Amniotic stem cell (primary cell): ENCODE measurements around the gene PLA2G6.
"Not testable (repeated sequence)": the region's sequence is repeated elsewhere in the genome, so short reads cannot be mapped to it uniquely, and the experiment has no call there.

Source experiments
- DNase-seq: peaks from one replicate; lab custom pipeline; 2025; lab: John Stamatoyannopoulos, UW

The PLA2G6 gene

DNA sequence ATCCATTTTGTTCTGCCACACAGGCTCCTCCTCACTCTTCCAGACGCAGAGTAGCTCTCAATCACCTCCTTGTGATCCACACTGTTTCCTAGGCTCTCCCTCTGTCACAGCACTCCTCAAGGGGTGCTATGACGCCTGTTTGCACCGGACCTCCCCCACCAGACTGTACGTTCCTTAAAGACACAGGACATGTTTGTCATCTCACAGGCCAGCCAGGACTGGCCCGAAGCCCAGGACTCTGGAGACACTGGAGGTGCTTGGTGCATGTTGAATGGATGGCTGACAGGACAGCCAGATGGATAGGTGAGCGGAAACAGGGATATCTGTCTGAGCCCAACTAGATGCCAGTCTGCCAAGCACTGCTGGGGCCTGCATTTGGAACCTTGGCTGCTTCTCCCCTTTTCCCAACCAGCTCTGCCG lies 13.6 kb downstream of the PLA2G6 start:
- no peak for DNase-seq

DNA sequence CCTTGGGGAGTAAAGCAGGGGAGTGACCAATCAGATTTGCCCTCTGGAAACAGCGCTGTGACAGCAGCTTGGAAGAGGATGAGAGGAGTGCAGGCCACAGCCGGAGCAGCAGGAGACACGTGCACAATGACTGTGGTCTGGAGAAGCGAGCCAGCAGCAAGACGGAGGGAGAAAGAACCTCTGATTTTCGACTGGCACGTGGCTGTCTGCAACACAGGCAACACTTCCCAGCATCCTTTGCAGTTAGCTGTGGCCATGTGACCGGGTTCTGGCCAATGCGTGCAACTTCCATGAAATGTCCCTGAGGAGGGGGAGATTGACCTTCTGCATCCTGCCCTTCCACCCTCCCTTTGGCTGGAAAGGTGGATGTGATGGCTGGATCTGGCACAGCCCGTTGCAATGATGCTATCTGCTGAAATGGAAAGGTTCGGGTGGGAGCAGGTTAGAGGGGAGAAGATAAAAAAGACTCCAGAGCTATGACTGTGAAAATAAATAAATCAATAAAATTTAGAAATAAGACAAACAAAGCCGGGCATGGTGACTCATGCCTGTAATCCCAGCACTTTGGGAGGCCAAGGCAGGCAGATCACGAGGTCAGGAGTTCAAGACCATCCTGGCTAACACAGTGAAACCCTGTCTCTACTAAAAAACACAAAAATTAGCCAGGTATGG lies 15.6 kb downstream of the PLA2G6 start:
- DNase-seq, result no peak

DNA sequence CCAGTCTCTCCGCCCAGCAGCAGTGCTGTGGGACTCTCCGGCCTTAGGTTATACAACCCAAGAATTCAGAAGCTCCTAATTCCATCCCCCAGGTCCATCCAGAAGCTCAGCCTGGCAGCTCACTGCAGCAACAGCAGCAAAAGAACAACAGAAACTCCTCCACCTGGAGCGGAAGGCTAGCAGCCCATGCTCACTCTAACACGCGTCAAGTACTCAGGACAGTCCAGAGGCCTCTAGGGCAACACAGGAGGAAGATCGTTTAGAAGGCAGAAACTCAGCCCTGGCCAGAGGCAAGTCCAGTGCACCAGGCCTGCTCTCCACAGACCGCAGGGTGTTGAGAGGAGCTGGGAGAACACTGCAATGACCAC lies 17.1 kb downstream of the PLA2G6 start:
- no peak for DNase-seq

DNA sequence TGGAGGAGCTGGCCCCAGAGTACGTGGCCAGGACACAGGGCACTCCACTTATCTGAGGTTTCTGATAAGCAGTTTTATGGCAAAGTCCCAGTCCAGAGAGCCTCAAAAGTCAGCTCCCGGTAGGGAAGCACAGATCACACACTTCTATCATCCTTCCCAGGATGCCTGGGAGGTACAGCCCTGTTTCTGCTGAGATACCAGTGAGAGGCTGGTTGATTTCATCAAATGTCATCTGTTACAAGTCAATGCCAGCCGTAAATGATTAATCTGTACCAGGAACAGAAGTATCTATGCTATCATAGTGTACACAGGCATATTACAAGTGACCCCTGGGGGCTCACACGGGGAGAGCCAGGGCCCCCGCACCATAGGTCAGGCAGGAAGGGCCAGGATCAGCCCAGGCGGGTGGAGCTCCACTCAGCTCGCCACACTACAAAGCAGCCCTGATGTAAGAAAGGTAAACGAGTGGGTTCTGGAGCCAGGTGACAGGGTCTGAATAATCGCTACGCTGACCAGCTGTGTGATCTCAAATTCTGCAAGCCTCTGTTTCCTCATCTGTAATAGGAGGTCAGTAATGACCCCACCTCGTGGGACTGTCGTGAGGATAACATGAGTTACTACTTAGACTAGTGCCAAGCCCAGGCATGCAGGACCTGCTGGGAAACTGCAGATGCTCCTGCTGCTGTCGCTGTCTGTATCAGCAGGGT lies 17.6 kb downstream of the PLA2G6 start:
- DNase-seq, result no peak

DNA sequence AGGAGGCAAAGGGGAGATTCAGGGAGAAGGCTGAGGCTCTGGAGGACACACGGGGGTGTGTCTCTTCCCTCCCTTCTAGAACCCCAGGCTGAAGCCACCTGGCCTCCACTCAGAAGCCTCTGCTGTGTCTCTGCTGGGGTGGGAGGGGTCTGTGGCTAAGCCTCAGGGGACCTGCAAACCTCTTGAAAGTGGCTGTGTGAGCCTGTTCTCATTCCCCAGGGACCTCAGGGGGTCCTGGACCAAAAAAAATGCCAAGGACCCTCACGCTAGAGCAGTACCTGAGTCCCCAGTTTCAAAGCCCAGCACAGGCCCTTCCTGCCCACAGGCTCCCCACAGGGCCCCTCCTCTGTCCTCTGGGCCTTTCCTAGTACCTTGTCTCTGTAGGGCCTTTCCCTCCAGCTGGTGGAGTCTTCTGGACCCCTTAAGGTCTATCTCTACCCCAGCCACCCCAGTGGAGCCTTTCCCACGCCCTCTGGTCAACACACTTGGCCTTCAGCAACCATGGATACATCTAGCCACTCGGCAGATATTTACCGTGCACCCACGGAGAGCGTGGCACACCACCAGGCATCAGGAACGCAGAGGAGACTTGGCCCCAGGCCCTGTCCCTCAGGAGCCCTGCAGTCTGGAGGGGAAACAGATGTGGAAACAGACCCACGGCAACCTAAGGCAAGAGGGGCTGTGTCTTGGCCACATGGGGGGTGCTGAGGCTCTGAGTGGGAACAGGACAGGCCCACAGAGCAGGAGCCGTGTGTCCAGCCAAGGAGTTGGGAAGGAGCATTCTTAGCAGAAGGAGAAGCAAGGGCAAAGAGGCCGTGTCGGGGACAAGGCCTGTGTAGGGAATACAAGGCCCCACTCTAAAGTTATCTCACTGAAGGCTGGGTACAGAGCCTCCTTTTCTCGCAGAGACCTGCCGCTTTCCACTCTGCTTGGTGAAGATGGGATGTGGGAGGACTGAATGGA lies 18.5 kb downstream of the PLA2G6 start:
- no peak for DNase-seq

DNA sequence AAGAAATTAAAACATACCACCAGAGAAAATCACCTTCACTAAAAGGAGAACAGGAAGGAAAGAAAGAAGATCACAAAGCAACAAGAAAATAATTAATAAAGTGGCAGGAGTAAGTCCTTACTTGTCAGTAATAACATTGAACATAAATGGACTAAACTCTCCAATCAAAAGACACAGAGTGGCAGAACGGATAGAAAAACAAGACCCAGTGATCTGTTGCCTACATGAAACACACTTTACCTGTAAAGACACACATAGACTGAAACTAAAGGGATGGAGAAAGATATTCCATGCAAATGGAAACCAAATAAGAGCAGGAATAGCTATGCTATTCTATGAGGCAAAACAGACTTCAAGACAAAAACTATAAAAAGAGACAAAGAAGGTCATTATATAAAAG lies 25.9 kb downstream of the PLA2G6 start:
- DNase-seq, result no peak

DNA sequence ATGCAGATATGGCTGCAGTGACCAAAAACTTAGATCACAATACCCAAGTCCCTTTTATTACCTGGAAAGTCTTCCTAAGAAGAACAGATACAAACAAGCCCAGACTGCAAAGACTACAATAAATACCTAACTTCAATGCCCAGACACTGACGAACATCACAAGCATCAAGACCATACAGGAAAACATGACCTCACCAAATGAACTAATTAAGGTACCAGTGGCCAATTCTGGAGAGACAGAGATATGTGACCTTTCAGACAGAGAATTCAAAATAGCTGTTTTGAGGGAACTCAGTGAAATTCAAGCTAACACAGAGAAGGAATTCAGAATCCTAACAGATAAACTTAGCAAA lies 27.1 kb downstream of the PLA2G6 start:
- not testable (repeated sequence) for DNase-seq

DNA sequence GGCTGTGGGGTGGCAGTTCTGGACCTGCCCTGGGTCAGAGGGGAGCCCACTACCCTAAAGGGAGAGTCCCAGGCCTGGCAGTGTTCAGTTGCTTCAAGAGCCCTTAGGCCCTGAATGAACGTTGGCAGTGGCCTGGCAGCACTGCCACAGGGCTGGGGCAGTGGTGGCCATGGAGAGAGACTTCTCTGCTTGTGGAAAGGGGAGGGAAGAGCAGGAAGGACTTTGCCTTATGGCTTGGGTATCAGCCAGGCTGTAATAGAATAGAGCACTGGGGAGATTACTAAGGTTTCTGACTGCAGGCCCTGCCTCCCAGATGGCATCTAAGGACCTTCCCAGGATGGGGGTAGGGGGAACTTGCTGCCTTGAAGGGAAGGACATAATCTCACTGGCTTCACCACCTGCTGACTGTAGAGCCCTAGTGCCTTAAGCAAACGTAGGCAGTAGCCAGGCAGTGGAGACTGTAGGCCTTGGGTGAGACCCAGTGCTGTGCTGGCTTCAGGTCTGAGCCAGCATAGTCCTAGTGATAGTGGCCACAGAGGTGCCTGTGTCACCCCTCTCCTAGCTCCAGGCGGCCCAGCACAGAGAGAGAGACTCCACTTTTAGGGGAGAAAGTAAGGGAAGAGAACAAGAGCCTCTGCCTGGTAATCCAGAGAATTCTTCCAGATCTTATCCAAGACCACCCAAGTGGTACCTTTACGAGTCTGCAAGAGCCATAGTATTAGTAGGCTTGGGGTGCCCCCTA lies 27.6 kb downstream of the PLA2G6 start:
- DNase-seq, result no peak

DNA sequence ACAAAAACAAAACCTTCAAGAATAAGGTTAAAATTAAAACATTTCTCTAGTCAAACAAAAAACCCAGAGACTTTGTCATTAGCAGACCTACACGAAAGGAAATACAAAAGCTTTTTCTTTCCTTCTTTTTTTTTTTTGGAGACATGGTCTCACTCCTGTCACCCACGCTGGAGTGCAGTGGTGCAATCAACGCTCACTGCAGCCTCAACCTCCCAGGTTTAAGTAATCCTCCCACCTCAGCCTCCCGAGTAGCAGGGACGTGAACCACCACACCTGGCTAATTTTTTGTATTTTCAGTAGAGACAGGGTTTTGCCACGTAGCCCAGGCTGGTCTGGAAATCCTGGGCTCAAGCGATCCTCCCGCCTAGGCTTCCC lies 30.5 kb downstream of the PLA2G6 start:
- DNase-seq, result no peak

DNA sequence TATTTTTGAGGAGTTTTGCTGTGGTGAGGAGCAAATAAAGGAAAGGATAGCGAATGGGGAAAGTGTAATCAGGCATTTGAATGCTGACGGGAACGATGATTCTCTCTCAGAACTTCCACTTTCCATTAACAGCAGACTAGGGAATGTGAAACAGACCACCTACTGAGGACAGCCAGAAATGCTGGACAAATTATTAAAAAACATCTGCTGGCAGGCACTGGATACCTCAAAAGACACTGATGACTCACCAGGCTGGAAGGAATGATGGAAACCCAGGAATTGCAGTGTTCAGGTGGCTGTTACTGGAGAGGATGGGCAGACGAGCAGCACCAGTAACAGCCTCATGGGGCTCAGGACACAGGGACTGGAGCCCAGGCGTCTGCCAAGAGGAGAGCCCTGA lies 33.4 kb downstream of the PLA2G6 start:
- DNase-seq, result no peak

DNA sequence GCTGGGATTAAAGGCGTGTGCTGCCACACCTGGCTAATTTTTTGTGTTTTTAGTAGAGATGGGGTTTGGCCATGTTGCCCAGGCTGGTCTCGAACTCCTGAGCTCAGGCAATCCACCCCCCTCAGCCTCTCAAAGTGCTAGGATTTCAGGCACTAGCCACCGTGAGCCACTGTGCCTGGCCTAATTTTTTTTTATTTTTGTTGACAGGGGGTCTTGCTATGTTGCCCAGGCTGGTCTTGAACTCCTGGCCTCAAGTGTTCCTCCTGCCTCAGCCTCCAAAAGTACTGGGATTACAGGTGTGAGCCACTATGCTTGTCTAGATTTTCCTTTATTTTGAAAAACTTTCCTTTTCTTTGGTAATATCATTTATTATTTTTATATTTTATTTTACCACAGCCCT lies 35.5 kb downstream of the PLA2G6 start:
- not testable (repeated sequence) for DNase-seq

DNA sequence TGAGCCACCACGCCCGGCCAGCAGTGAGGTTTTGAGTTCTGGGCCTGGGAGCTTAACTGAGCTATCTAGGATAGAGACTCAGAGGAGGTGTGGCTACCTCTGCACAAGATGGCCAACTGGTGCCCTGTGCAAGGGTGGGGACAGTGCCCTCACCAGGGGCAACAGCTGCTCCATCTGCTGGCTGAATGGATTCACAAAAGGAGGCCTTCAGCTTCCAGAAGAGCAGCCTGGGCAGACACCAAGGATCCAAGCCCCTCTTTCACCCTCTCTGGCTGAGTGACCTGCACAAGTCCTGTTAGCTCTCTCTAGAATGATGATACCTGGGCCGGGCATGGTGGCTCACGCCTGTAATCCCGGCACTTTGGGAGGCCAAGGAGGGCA lies 37.6 kb downstream of the PLA2G6 start:
- no peak for DNase-seq

DNA sequence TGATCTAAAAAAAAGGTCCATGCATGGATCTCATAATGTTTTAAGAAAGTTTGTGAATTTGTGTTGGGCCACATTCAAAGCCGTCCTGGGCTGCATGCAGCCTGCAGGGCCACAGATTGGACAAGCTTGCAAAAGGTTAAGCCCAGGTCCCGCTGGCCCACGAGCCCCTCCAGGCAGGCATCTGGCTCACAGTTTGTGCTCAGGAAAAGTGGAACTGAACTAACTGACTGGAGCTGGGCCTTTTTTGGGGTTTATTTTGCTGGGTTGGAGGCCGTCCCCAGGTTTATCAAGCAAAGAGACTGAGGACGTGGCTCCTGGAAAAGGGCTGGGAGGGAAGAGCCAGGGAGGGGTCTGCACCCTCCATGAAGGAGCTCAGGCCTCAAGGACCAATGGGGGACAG lies 39.0 kb downstream of the PLA2G6 start:
- DNase-seq, result no peak

DNA sequence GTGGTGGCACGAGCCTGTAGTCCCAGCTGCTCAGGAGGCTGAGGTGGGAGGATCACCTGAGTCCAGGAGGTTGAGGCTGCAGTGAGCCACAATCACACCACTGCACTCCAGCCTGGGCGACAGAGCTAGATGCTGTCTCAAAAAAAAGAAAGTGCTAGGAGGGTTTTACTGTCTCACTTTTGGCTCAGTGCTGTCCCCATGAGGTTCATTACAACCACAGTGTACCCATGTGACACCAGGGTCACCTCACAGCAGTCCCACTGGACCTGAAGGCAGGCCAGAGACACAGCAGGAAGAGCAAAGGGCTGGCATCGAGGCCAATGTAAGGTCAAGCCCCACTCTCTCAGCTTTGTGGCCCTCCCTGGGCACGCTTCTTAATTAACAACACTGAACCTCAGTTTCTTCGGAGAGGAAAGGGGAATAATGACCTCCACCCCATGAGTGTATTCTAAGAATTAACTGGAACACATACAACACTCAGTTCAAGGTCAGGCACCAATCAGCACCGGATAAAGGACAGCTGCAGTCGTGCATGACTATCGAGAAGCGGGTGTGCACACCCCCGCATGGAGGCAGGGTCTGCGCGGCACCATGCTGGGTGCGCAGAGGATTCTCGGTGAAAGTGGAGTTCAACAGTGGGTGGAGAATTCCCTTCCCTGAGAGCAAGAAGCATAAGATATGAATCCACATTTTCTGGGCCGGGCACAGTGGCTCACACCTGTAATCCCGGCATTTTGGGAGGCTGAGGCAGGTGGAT lies 40.2 kb downstream of the PLA2G6 start:
- DNase-seq, result no peak

DNA sequence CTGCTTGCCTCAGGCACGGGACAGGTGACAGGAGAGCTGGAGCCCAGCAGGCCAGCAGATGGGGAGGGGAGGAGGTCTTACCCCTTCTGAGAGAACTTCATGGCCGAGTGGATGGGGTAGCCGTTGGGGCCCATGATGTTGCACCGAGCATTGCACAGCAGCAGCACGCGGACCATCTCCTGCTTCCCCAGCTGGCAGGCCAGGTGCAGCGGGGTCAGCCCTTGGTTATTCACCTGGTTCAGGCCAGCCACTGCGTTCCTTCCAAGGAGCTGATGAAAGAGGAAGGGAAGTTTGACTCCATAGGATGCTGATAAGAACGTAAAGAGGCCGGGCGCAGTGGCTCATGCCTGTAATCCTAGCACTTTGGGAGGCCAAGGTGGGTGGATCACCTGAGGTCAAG lies 41.7 kb downstream of the PLA2G6 start:
- no peak for DNase-seq

DNA sequence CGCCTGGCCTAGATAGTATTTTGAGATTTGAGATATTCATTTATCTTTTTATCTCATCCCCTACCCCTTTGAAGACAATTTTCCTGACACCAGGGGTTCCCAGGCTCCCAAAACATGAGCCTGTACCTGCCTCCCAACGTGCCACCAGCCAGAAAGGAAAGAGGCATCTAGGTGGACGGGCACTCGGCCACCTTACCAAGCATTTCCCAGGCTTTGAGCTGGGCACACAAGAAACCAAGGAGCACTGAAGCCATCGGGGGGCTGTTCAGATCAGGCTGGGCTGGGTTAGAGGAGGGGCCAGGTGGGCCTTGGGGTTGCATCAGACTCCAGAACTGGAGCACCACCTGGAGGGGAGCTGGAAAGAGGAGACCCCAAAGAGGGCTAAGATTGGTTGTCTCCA lies 42.7 kb downstream of the PLA2G6 start:
- DNase-seq, result no peak

DNA sequence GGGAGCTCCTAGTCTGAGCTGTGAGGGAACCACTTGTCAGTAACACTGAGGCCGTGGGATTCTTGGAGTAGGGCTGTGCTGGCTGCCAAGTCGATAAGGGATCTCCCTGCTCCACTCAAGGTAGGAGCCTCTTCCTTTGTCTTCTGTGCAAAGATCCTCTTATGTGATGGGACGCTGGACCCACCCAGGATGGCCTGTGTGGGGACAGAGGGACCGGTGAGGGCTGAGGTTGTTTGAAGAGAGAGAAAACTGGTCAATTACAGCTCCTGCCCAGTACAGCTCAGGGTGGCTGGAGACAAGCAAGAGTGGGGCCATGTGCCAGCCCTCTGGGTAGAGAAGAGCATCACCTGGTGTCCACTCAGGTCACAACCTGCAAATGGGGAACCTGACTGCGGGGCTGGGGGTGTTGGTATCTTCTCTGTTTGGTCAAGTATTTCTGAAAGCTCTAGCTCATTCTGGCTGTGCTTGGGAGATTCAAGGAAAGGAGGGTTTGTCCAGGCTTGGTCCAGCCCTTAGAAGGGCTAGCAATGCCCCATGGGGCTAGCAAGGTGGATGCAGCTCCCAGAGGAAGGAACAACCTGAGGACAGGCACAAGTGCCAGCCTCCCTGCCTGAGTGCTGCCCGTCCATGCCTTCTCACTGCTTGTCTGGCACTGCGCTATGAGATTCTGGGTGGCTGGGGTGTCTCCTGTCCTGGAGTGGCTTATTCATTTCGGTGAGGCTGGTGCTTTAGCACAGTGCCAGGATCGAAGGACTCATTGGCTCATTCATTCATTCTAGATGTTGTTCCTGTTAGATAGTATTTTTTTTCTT lies 43.5 kb downstream of the PLA2G6 start:
- no peak for DNase-seq

DNA sequence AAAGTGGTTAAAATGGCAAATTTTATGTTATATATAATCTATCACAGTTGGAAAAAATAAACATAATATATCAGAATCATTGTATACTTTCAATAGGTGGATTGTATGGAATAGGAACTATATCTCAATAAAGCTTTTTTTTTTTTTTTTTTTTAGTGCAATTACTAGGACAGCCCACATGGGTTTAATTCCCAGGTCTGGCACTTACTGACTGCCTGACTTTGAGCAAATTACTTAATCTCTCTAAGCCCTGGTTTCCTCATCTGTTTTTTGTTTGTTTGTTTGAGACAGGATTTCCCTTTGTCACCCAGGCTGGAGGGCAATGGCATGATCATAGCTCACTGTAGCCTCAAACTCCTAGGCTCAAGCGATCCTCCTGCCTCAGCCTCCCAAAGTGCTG lies 45.0 kb downstream of the PLA2G6 start:
- no peak for DNase-seq

DNA sequence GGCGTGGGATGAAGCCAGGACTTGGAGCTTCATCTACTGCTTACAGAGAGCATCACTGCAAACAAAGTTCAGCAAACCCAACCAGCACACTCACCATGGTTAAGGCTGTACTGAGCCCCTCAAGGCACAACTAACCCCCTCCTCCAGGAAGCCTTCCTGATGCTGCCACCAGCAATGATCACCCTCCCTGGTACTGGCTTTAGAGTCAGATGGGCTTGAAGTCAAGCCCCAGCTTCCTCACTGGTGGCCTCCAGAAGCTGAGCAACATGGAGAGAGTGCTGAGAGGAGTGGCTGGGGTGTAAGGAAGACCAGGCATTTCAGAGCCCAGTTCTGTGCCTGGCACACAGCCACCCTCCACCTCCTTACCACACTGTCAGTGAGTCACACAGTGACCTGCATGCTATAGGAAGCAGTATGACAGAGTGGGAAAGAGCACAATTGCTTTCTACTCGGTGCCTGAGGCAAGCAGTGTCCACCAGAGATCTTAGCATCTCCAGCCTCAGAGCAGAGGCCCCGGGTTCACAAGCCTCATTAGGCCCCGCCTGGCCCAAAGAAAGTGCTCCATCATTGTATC lies 46.4 kb downstream of the PLA2G6 start:
- no peak for DNase-seq

DNA sequence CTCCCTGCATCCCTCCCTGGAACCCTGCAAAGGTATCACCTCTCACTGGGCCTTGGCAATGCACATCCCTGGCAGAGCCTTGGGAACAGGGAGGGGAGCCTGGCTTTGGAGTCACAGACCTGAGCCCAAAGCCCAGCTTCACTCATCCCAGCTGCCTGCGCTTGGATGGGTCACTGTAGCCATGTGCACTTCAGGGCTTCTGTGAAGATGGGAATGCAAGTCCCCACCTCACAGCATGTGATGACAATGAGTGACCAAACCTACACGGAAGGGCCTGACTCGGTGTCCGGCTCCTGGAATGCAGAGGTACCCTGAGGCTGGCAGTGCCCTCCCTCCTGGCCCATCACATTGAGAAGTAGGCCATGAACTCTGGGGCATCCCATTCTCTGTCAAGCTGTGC lies 48.3 kb downstream of the PLA2G6 start:
- DNase-seq, result no peak
